Measurements from ENCODE around the gene MDGA2.
"Not testable (repeated sequence)": the region's sequence is repeated elsewhere in the genome, so short reads cannot be mapped to it uniquely, and the experiment has no call there.

The MDGA2 gene

DNA sequence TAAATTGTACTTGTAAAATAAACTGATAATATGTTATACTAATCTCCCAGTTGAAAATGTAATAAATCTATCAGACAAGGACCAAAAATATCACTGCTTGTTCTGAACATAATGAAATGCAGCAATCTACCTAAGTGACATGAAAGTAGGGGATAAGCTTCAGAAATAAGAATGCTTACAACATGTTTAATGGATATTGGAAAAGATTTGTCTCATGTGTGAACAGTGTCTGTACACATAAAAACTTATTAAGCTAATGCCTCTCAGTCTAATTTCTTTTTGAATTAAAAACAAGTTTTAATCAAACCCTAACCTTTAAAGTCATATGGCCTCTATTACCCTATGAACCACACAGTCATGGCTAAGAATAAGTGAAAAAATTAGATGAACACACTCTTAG is 465.3 kb downstream of the MDGA2 start:
- Histone ChIP-seq H3K9ac (ENCODE audit: low read length in 2 of 2) (no peak overlapping the region), H3K9me3 (ENCODE audit: control insufficient read depth in 2 of 2, low read length in 2 of 2) (no peaks in the 10 kb centered on the region), H3K4me3 (ENCODE audit: low read length in 2 of 2) (no peak overlapping the region), H3K27ac (ENCODE audit: low read length) (no peak overlapping the region), H3K27me3 (ENCODE audit: control insufficient read depth in 1 of 2, insufficient read depth in 2 of 2, low read length in 2 of 2) (no peaks in the 10 kb centered on the region), H3K36me3 (ENCODE audit: control insufficient read depth in 2 of 2, insufficient read depth in 2 of 2, low read length in 2 of 2) (no peaks in the 10 kb centered on the region), H3K4me1 (ENCODE audit: control insufficient read depth, insufficient read depth, low read length) (no peaks in the 10 kb centered on the region)

DNA sequence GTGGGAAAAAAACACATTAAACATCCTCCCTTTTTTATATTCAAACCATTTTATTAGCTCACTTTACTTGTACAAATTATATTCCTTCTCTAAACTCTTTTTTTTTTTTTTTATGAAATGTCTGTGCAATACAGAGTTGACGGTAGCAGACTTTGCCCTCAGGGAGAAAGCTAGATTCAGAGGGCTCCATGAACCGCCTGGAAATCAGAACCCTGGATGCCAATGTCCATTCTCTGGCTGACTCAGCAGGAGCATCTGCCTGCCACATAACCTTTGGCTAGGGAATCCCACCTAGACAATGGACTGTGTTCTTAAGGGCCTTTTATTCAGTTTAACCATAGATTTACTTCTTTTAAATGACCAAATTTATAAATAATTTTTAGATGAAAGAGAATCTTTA is 467.0 kb downstream of the MDGA2 start:
- Histone ChIP-seq H3K4me1 (ENCODE audit: control insufficient read depth, insufficient read depth, low read length) (no peaks in the 10 kb centered on the region), H3K27ac (ENCODE audit: low read length) (no peak overlapping the region), H3K27me3 (ENCODE audit: control insufficient read depth in 1 of 2, insufficient read depth in 2 of 2, low read length in 2 of 2) (no peaks in the 10 kb centered on the region), H3K36me3 (ENCODE audit: control insufficient read depth in 2 of 2, insufficient read depth in 2 of 2, low read length in 2 of 2) (no peaks in the 10 kb centered on the region), H3K9me3 (ENCODE audit: control insufficient read depth in 2 of 2, low read length in 2 of 2) (no peaks in the 10 kb centered on the region), H3K9ac (ENCODE audit: low read length in 2 of 2) (no peak overlapping the region), H3K4me3 (ENCODE audit: low read length in 2 of 2) (no peak overlapping the region)

- H3K4me1 ChIP-seq (ENCODE audit: control insufficient read depth, insufficient read depth, low read length): no peaks in the 10 kb centered on the region
- no peak overlapping the region for H3K4me3 ChIP-seq (ENCODE audit: low read length in 2 of 2)
- H3K36me3 ChIP-seq (ENCODE audit: control insufficient read depth in 2 of 2, insufficient read depth in 2 of 2, low read length in 2 of 2): no peaks in the 10 kb centered on the region
- no peaks in the 10 kb centered on the region for H3K27me3 ChIP-seq (ENCODE audit: control insufficient read depth in 1 of 2, insufficient read depth in 2 of 2, low read length in 2 of 2)
- no peaks in the 10 kb centered on the region for H3K9me3 ChIP-seq (ENCODE audit: control insufficient read depth in 2 of 2, low read length in 2 of 2)
- no peak overlapping the region for H3K9ac ChIP-seq (ENCODE audit: low read length in 2 of 2)
- H3K27ac ChIP-seq (ENCODE audit: low read length): no peak overlapping the region
Measured at GRCh38 chr14:47207617-47208016, 467.8 kb downstream of the MDGA2 start.

GRCh38 chr14:47200740-47201139 is 474.7 kb downstream of the MDGA2 start:
- H3K27ac ChIP-seq (ENCODE audit: low read length): no peak overlapping the region
- H3K9me3 ChIP-seq (ENCODE audit: control insufficient read depth in 2 of 2, low read length in 2 of 2): no peaks in the 10 kb centered on the region
- no peaks in the 10 kb centered on the region for H3K4me1 ChIP-seq (ENCODE audit: control insufficient read depth, insufficient read depth, low read length)
- no peak overlapping the region for H3K4me3 ChIP-seq (ENCODE audit: low read length in 2 of 2)
- H3K27me3 ChIP-seq (ENCODE audit: control insufficient read depth in 1 of 2, insufficient read depth in 2 of 2, low read length in 2 of 2): no peaks in the 10 kb centered on the region
- no peak overlapping the region for H3K9ac ChIP-seq (ENCODE audit: low read length in 2 of 2)
- H3K36me3 ChIP-seq (ENCODE audit: control insufficient read depth in 2 of 2, insufficient read depth in 2 of 2, low read length in 2 of 2): no peaks in the 10 kb centered on the region

DNA sequence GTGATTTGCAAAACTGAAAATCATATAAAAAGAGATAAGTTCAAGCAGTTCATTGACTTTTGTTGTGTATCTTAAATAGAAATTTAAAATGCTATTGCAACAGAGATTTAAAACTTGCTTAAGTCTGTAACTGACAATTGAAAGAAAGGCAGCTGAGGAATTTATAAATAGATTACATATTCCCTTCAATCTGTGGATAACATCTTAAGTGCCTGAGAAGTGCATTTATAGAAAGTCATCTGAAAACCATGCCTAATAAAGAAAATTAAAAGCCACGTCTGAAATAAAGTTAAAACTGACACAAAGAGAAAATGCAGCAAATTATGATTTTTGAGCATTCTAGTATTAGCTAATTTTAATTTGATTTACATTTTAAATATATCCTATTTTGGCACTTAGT is 479.8 kb downstream of the MDGA2 start:
- H3K4me1 ChIP-seq (ENCODE audit: control insufficient read depth, insufficient read depth, low read length): no peaks in the 10 kb centered on the region
- H3K27ac ChIP-seq (ENCODE audit: low read length): no peak overlapping the region
- no peaks in the 10 kb centered on the region for H3K27me3 ChIP-seq (ENCODE audit: control insufficient read depth in 1 of 2, insufficient read depth in 2 of 2, low read length in 2 of 2)
- no peak overlapping the region for H3K9ac ChIP-seq (ENCODE audit: low read length in 2 of 2)
- H3K36me3 ChIP-seq (ENCODE audit: control insufficient read depth in 2 of 2, insufficient read depth in 2 of 2, low read length in 2 of 2): no peaks in the 10 kb centered on the region
- H3K9me3 ChIP-seq (ENCODE audit: control insufficient read depth in 2 of 2, low read length in 2 of 2): no peaks in the 10 kb centered on the region
- no peak overlapping the region for H3K4me3 ChIP-seq (ENCODE audit: low read length in 2 of 2)

DNA sequence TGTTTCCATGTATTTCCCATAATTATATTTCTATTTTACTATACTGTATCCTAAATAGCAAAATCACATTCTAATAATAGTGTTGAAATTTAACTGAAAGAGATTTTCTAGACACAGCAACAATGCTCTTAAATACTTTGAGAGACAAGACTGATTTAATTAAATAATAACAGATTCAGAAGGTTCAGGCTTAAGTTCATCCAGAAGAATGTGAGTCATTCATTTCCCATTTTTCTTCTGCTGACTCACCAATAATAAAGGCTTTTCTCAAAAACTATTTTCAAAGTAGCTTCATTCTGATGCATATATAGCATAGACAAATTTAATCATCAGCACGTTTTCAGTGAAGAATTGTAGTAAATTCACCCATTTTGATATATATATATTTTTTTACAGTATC is 481.4 kb downstream of the MDGA2 start:
- H3K27ac ChIP-seq (ENCODE audit: low read length): no peak overlapping the region
- no peak overlapping the region for H3K9ac ChIP-seq (ENCODE audit: low read length in 2 of 2)
- no peaks in the 10 kb centered on the region for H3K9me3 ChIP-seq (ENCODE audit: control insufficient read depth in 2 of 2, low read length in 2 of 2)
- H3K4me1 ChIP-seq (ENCODE audit: control insufficient read depth, insufficient read depth, low read length): no peaks in the 10 kb centered on the region
- no peaks in the 10 kb centered on the region for H3K36me3 ChIP-seq (ENCODE audit: control insufficient read depth in 2 of 2, insufficient read depth in 2 of 2, low read length in 2 of 2)
- no peak overlapping the region for H3K4me3 ChIP-seq (ENCODE audit: low read length in 2 of 2)
- H3K27me3 ChIP-seq (ENCODE audit: control insufficient read depth in 1 of 2, insufficient read depth in 2 of 2, low read length in 2 of 2): no peaks in the 10 kb centered on the region

DNA sequence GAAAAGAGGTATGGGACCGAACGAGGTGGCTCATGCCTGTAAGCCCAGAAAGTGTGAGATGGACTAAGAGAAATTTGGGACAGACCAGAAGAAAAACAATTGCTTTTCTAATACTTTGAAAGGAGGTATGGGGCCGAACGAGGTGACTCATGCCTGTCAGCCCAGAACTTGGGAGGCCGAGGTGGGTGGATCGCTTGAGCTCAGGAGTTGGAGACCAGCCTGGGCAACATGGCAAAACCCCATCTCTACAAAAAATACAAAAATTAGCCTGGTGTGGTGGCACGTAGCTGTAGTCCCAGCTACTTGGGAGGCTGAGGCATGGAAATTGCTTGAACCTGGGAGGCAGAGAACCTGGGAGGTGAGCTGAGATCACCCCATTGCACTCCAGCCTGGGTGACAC is 483.2 kb downstream of the MDGA2 start:
- not testable (repeated sequence) for H3K36me3 ChIP-seq (ENCODE audit: control insufficient read depth in 2 of 2, insufficient read depth in 2 of 2, low read length in 2 of 2); H3K27me3 ChIP-seq (ENCODE audit: control insufficient read depth in 1 of 2, insufficient read depth in 2 of 2, low read length in 2 of 2); H3K9me3 ChIP-seq (ENCODE audit: control insufficient read depth in 2 of 2, low read length in 2 of 2); H3K9ac ChIP-seq (ENCODE audit: low read length in 2 of 2); H3K27ac ChIP-seq (ENCODE audit: low read length); H3K4me3 ChIP-seq (ENCODE audit: low read length in 2 of 2); H3K4me1 ChIP-seq (ENCODE audit: control insufficient read depth, insufficient read depth, low read length)

GRCh38 chr14:47191700-47192099 is 483.7 kb downstream of the MDGA2 start:
- no peaks in the 10 kb centered on the region for H3K36me3 ChIP-seq (ENCODE audit: control insufficient read depth in 2 of 2, insufficient read depth in 2 of 2, low read length in 2 of 2)
- H3K27ac ChIP-seq (ENCODE audit: low read length): no peak overlapping the region
- no peak overlapping the region for H3K4me3 ChIP-seq (ENCODE audit: low read length in 2 of 2)
- H3K9me3 ChIP-seq (ENCODE audit: control insufficient read depth in 2 of 2, low read length in 2 of 2): no peaks in the 10 kb centered on the region
- no peak overlapping the region for H3K9ac ChIP-seq (ENCODE audit: low read length in 2 of 2)
- no peaks in the 10 kb centered on the region for H3K4me1 ChIP-seq (ENCODE audit: control insufficient read depth, insufficient read depth, low read length)
- no peaks in the 10 kb centered on the region for H3K27me3 ChIP-seq (ENCODE audit: control insufficient read depth in 1 of 2, insufficient read depth in 2 of 2, low read length in 2 of 2)

DNA sequence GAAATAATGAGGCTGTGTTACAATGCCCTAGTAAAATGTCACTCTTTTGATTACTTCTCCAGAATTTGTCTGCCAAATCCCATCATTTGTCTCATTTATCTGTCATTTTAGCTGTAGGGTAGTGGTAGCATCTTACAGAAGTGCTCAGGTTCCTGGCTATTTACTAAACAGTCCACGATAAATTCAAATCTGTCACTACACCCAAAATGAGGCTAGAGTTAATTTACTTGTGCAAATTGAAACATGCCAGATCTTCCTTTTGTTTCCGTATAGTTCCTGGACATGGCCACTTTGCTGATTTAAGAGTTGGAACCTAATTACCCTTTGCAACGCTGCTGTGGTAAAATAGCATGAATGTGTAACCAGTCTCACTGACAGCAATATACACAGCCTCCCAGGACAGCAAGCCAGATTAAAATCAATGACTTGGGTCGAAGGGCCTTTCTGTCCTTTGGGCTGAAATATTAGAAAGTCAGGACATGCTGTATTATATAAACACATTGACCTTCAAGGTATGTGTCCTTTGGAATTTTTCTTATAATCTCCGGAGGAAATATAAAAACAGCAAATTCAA is 485.4 kb downstream of the MDGA2 start:
- no peak overlapping the region for H3K9ac ChIP-seq (ENCODE audit: low read length in 2 of 2)
- no peaks in the 10 kb centered on the region for H3K9me3 ChIP-seq (ENCODE audit: control insufficient read depth in 2 of 2, low read length in 2 of 2)
- no peak overlapping the region for H3K4me3 ChIP-seq (ENCODE audit: low read length in 2 of 2)
- H3K4me1 ChIP-seq (ENCODE audit: control insufficient read depth, insufficient read depth, low read length): no peaks in the 10 kb centered on the region
- no peaks in the 10 kb centered on the region for H3K27me3 ChIP-seq (ENCODE audit: control insufficient read depth in 1 of 2, insufficient read depth in 2 of 2, low read length in 2 of 2)
- no peaks in the 10 kb centered on the region for H3K36me3 ChIP-seq (ENCODE audit: control insufficient read depth in 2 of 2, insufficient read depth in 2 of 2, low read length in 2 of 2)
- H3K27ac ChIP-seq (ENCODE audit: low read length): no peak overlapping the region

- Histone ChIP-seq H3K27ac (ENCODE audit: low read length) (no peak overlapping the region), H3K9ac (ENCODE audit: low read length in 2 of 2) (no peak overlapping the region), H3K4me1 (ENCODE audit: control insufficient read depth, insufficient read depth, low read length) (no peaks in the 10 kb centered on the region), H3K4me3 (ENCODE audit: low read length in 2 of 2) (no peak overlapping the region), H3K27me3 (ENCODE audit: control insufficient read depth in 1 of 2, insufficient read depth in 2 of 2, low read length in 2 of 2) (no peaks in the 10 kb centered on the region), H3K36me3 (ENCODE audit: control insufficient read depth in 2 of 2, insufficient read depth in 2 of 2, low read length in 2 of 2) (no peaks in the 10 kb centered on the region), H3K9me3 (ENCODE audit: control insufficient read depth in 2 of 2, low read length in 2 of 2) (no peaks in the 10 kb centered on the region)
Measured at GRCh38 chr14:47186486-47186885, 488.9 kb downstream of the MDGA2 start.

GRCh38 chr14:47179906-47180305 is 495.5 kb downstream of the MDGA2 start:
- no peak overlapping the region for H3K4me3 ChIP-seq (ENCODE audit: low read length in 2 of 2)
- H3K27ac ChIP-seq (ENCODE audit: low read length): no peak overlapping the region
- H3K27me3 ChIP-seq (ENCODE audit: control insufficient read depth in 1 of 2, insufficient read depth in 2 of 2, low read length in 2 of 2): no peaks in the 10 kb centered on the region
- H3K9me3 ChIP-seq (ENCODE audit: control insufficient read depth in 2 of 2, low read length in 2 of 2): no peaks in the 10 kb centered on the region
- no peaks in the 10 kb centered on the region for H3K4me1 ChIP-seq (ENCODE audit: control insufficient read depth, insufficient read depth, low read length)
- no peak overlapping the region for H3K9ac ChIP-seq (ENCODE audit: low read length in 2 of 2)
- no peaks in the 10 kb centered on the region for H3K36me3 ChIP-seq (ENCODE audit: control insufficient read depth in 2 of 2, insufficient read depth in 2 of 2, low read length in 2 of 2)
